ENCODE measurements around the gene EDN1. TPM values are rescaled to one million over a fixed set of nuclear protein-coding genes. Genes with fewer than 3 reads are reported as not detected.

EDN1 gene
- total RNA-seq, 1 donor from 2014 or later = not detected

DNA sequence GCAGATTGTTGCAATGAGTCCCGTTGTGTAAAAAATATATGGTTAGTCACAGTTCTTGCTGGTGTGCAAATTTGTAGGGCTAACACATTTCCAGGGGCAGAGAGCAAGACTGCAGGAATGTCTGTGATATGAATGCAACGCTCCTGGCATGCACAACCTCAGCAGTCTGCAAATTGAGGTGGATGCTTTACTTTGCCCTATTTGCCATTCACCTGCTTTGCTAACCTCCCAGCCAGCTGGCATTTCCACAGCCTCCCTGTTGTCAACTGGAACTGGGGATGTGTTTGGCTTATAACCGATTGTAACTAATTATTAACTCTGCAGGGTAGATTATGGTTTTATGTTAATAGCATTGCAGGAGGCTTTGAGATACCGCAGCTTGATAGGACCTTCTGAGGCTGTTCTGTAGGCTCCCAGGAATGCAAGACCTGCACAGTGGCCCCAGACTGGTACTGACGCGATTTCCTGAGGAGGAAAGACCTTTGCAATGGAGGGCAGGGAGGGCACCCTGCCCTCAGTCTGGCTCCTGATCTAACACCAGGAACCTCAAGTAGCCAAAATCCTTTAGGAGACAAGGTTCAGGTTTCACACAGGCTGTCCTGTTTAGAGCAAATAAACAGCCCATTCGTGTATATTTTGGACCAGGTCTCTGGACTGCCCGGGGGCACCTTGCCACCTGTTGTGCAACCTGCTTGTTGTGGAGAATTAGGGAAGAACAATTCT is 53.4 kb downstream of the EDN1 start:
- DNase-seq (ENCODE audit: low read depth, low spot score) = no peak
- Mint-ChIP-seq H3K27ac (ENCODE audit: unreplicated experiment) (no peak overlapping the region), H3K4me3 (no peak overlapping the region), H3K9me3 (no peaks in the 10 kb centered on the region), H3K4me1 (peaks cover 15% of the 10 kb centered on the region), H3K36me3 (ENCODE audit: low read depth) (no peaks in the 10 kb centered on the region), H3K27me3 (ENCODE audit: low read depth) (peaks cover 11% of the 10 kb centered on the region)
- TF ChIP-seq, protein P1, sequence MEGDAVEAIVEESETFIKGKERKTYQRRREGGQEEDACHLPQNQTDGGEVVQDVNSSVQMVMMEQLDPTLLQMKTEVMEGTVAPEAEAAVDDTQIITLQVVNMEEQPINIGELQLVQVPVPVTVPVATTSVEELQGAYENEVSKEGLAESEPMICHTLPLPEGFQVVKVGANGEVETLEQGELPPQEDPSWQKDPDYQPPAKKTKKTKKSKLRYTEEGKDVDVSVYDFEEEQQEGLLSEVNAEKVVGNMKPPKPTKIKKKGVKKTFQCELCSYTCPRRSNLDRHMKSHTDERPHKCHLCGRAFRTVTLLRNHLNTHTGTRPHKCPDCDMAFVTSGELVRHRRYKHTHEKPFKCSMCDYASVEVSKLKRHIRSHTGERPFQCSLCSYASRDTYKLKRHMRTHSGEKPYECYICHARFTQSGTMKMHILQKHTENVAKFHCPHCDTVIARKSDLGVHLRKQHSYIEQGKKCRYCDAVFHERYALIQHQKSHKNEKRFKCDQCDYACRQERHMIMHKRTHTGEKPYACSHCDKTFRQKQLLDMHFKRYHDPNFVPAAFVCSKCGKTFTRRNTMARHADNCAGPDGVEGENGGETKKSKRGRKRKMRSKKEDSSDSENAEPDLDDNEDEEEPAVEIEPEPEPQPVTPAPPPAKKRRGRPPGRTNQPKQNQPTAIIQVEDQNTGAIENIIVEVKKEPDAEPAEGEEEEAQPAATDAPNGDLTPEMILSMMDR (conservative IDR thresholded peaks at IDR 0.05) = no peak

DNA sequence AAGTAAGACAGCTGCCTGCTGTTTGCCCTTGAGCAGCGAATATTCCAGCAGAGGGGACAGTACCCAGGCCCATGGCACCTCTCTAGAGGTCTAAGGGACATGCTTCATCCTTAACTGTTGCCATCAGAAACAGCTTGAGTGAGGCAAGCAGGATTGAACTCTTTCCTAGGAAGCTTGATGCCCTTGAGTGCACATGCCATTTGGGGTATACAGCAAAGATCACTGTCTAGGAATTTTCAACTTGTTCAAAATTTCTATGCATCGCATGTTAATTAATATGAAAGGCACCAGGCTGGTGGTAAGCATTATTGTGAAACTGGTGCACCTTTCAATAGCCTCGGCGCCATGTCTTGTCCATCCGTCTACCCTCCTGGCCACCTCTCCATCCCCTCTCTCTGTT is 54.1 kb downstream of the EDN1 start:
- peaks cover 15% of the 10 kb centered on the region for H3K4me1 Mint-ChIP-seq
- H3K9me3 Mint-ChIP-seq = no peaks in the 10 kb centered on the region
- DNase-seq (ENCODE audit: low read depth, low spot score) = no peak
- H3K27me3 Mint-ChIP-seq (ENCODE audit: low read depth) = peaks cover 11% of the 10 kb centered on the region
- no peak overlapping the region for H3K4me3 Mint-ChIP-seq
- no peaks in the 10 kb centered on the region for H3K36me3 Mint-ChIP-seq (ENCODE audit: low read depth)
- TF ChIP-seq, protein P1 (conservative IDR thresholded peaks at IDR 0.05) = no peak
- H3K27ac Mint-ChIP-seq (ENCODE audit: unreplicated experiment) = no peak overlapping the region

DNA sequence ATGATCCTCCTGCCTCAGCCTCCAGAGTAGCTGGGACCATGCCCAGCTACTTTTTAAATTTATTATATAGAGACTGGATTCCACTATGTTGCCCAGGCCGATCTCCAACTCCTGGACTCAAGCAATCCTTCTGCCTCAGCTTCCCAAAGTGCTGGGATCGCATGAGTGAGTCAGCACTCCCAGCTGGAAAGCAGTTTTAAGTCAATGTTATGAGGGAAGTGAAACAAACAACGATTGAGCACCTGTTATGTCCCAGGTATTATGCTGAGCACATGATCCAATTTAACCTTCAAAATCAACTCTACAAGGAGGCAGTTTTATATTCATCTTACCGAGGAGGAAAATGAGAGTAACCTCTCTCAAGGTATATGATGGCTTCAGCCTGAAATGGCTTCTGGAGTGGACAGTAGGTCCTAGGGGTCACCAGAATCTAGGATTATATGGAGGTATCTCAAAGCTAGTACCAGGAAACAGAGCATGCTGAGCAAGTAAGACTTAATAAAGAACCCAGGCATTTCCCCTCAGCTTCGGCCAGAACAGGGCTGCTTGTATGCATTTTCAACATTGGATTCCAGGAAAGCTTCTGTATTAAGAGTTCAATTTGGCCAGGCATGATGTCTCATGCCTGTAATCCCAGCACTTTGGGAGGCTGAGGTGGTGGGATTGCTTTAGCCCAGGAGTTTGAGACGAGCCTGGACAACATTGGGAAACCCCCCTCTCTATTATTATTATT is 55.0 kb downstream of the EDN1 start:
- Mint-ChIP-seq H3K27me3 (ENCODE audit: low read depth) (peaks cover 11% of the 10 kb centered on the region), H3K9me3 (no peaks in the 10 kb centered on the region), H3K4me3 (no peak overlapping the region), H3K27ac (ENCODE audit: unreplicated experiment) (no peak overlapping the region), H3K4me1 (peaks cover 10% of the 10 kb centered on the region), H3K36me3 (ENCODE audit: low read depth) (no peaks in the 10 kb centered on the region)
- TF ChIP-seq, protein P1 (conservative IDR thresholded peaks at IDR 0.05) = no peak
- DNase-seq (ENCODE audit: low read depth, low spot score) = no peak

DNA sequence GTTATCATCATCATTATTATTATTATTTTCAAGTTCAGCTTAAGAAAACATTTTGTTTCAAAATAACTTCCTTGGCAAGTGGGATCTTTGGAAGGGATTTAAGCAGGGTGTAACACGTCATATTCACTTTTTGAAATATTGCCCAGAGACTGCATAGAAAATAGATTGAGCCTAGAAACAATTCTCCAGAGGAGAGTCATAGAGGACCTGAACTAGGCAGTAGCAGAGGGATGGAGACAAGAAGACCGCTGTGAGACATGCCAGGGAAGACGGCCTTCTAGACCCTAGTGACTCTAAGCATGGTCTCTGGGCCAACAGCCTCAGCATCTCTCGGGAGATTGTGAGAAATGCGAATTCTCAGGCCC is 55.5 kb downstream of the EDN1 start:
- H3K4me1 Mint-ChIP-seq = peaks cover 10% of the 10 kb centered on the region
- DNase-seq (ENCODE audit: low read depth, low spot score) = no peak
- H3K27ac Mint-ChIP-seq (ENCODE audit: unreplicated experiment) = no peak overlapping the region
- no peaks in the 10 kb centered on the region for H3K36me3 Mint-ChIP-seq (ENCODE audit: low read depth)
- H3K9me3 Mint-ChIP-seq = peaks cover 4% of the 10 kb centered on the region
- H3K4me3 Mint-ChIP-seq = no peak overlapping the region
- H3K27me3 Mint-ChIP-seq (ENCODE audit: low read depth) = peaks cover 11% of the 10 kb centered on the region
- TF ChIP-seq, protein P1 (conservative IDR thresholded peaks at IDR 0.05) = no peak

Measured in neural crest cell (in vitro differentiated cells).